ENCODE measurements around the gene RAB20.

GRCh38 chr13:110592665-110593064 is 31.1 kb upstream of the RAB20 start:
- TF ChIP-seq POLR2A (IDR thresholded peaks at IDR 0.05) (no peak), CTCF (IDR thresholded peaks at IDR 0.05) (no peak)
